ENCODE measurements around the gene TOP2B. TPM values are rescaled to one million over a fixed set of nuclear protein-coding genes. Genes with fewer than 3 reads are reported as not detected.

The TOP2B gene, protein sequence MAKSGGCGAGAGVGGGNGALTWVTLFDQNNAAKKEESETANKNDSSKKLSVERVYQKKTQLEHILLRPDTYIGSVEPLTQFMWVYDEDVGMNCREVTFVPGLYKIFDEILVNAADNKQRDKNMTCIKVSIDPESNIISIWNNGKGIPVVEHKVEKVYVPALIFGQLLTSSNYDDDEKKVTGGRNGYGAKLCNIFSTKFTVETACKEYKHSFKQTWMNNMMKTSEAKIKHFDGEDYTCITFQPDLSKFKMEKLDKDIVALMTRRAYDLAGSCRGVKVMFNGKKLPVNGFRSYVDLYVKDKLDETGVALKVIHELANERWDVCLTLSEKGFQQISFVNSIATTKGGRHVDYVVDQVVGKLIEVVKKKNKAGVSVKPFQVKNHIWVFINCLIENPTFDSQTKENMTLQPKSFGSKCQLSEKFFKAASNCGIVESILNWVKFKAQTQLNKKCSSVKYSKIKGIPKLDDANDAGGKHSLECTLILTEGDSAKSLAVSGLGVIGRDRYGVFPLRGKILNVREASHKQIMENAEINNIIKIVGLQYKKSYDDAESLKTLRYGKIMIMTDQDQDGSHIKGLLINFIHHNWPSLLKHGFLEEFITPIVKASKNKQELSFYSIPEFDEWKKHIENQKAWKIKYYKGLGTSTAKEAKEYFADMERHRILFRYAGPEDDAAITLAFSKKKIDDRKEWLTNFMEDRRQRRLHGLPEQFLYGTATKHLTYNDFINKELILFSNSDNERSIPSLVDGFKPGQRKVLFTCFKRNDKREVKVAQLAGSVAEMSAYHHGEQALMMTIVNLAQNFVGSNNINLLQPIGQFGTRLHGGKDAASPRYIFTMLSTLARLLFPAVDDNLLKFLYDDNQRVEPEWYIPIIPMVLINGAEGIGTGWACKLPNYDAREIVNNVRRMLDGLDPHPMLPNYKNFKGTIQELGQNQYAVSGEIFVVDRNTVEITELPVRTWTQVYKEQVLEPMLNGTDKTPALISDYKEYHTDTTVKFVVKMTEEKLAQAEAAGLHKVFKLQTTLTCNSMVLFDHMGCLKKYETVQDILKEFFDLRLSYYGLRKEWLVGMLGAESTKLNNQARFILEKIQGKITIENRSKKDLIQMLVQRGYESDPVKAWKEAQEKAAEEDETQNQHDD (N-terminal part only)
- polyA plus RNA-seq (2013, experiment 1 of 2) = 106 TPM
- polyA plus RNA-seq (2013, experiment 2 of 2) = 130 TPM

GRCh38 chr3:25664812-25665314, at the start of gene TOP2B:
TSS of gene TOP2B (minus strand) at chr3:25664907. CDS start at chr3:25664297, 610 bp downstream.
- H3K27ac ChIP-seq (ENCODE audit: low read depth, low read length) = peak within 1 kb of the TSS; percentile 89

GRCh38 chr3:25713341-25713985, 48.8 kb upstream of the TOP2B start:
- H3K4me3 ChIP-seq (ENCODE audit: low read length) = no peak overlapping the region
- no peaks in the 10 kb centered on the region for H3K36me3 ChIP-seq (ENCODE audit: insufficient read depth, low read length)
- H3K9me3 ChIP-seq (ENCODE audit: insufficient read depth, low read depth, low read length) = no peaks in the 10 kb centered on the region
- H3K4me1 ChIP-seq (ENCODE audit: insufficient read depth, low read length) = no peaks in the 10 kb centered on the region
- H3K9ac ChIP-seq (ENCODE audit: low read depth, low read length) = no peak overlapping the region
- no peak overlapping the region for H3K27ac ChIP-seq (ENCODE audit: low read depth, low read length)
- WGBS = 95% methylated on average over 11 of the region's 11 CpGs
- no peaks in the 10 kb centered on the region for H3K27me3 ChIP-seq (ENCODE audit: insufficient read depth, low read length)

More at GRCh38 chr3:25664812-25665314, at the start of gene TOP2B:
- H3K36me3 ChIP-seq (ENCODE audit: insufficient read depth, low read length) = no peaks in the 10 kb centered on the region
- peak within 1 kb of the TSS; percentile 84 for H3K4me3 ChIP-seq (ENCODE audit: low read length)
- no peaks in the 10 kb centered on the region for H3K9me3 ChIP-seq (ENCODE audit: insufficient read depth, low read depth, low read length)
- H3K9ac ChIP-seq (ENCODE audit: low read depth, low read length) = peak within 1 kb of the TSS; percentile 94
- H3K27me3 ChIP-seq (ENCODE audit: insufficient read depth, low read length) = no peaks in the 10 kb centered on the region
- peaks cover 31% of the 10 kb centered on the region for H3K4me1 ChIP-seq (ENCODE audit: insufficient read depth, low read length)
- WGBS = under 1% methylated on average over 33 of the region's 33 CpGs

GRCh38 chr3:25711090-25711489, 46.4 kb upstream of the TOP2B start:
- Histone ChIP-seq H3K9ac (ENCODE audit: low read depth, low read length) (no peak overlapping the region), H3K4me1 (ENCODE audit: insufficient read depth, low read length) (no peaks in the 10 kb centered on the region), H3K27me3 (ENCODE audit: insufficient read depth, low read length) (no peaks in the 10 kb centered on the region), H3K4me3 (ENCODE audit: low read length) (no peak overlapping the region), H3K9me3 (ENCODE audit: insufficient read depth, low read depth, low read length) (no peaks in the 10 kb centered on the region), H3K36me3 (ENCODE audit: insufficient read depth, low read length) (no peaks in the 10 kb centered on the region), H3K27ac (ENCODE audit: low read depth, low read length) (no peak overlapping the region)
- whole genome bisulfite sequencing = no CpG with 5 or more reads among the region's 2 CpGs

DNA sequence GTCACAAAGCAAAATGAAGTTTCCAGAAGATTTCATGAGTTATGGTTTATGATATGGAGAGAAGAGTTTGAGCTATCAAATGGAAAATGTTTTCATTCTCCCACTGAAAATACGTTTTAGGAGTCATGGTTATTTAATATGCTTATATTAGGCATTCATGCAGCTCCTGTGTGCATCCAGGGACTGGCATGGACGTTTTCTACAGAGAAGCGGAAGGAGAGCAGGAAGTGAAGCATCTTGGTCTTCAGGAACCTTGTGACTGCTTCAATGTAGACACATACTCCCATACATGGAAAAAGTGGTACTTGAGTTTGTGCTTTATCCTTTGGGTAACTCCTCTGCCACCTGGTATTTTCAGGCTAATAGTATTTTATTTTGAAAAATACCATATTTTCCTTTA, 43.3 kb upstream of the TOP2B start:
- no peak overlapping the region for H3K27ac ChIP-seq (ENCODE audit: low read depth, low read length)
- no peak overlapping the region for H3K4me3 ChIP-seq (ENCODE audit: low read length)
- H3K36me3 ChIP-seq (ENCODE audit: insufficient read depth, low read length) = no peaks in the 10 kb centered on the region
- no peaks in the 10 kb centered on the region for H3K27me3 ChIP-seq (ENCODE audit: insufficient read depth, low read length)
- H3K9me3 ChIP-seq (ENCODE audit: insufficient read depth, low read depth, low read length) = no peaks in the 10 kb centered on the region
- H3K9ac ChIP-seq (ENCODE audit: low read depth, low read length) = no peak overlapping the region
- H3K4me1 ChIP-seq (ENCODE audit: insufficient read depth, low read length) = no peaks in the 10 kb centered on the region
- 80% methylated on average over 3 of the region's 3 CpGs for WGBS

DNA sequence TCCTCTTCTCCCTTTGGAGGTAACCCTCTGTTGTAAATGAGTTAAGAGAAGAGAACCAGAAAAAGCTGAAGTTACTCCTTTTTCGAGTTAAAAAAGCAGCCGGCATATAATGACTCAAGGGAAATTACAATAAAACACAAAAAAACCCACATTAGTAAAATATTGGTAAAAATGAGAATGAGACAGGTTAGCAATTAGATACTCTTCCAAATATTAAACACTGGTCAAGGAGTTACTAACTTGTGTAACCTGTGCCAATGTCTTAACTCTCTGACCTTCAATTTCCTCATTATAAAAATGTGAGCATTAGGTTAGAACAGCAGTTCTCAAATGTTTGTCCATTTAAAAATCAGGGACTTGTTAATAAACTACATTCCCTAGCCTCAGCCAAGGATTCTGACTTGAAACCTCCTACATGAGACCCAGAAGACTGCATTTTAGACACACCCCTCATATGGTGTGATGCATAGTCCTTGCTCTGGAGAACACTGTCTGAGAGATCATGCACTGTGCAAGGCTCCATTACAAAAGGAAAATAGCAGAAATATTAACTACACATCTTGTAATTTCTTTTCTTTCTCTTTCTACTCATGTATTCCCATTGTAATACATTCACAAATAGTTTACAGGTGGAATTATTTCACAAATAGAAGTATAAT, 42.7 kb upstream of the TOP2B start:
- Histone ChIP-seq H3K27me3 (ENCODE audit: insufficient read depth, low read length) (no peaks in the 10 kb centered on the region), H3K27ac (ENCODE audit: low read depth, low read length) (no peak overlapping the region), H3K4me1 (ENCODE audit: insufficient read depth, low read length) (no peaks in the 10 kb centered on the region), H3K36me3 (ENCODE audit: insufficient read depth, low read length) (no peaks in the 10 kb centered on the region), H3K4me3 (ENCODE audit: low read length) (no peak overlapping the region), H3K9ac (ENCODE audit: low read depth, low read length) (no peak overlapping the region), H3K9me3 (ENCODE audit: insufficient read depth, low read depth, low read length) (no peaks in the 10 kb centered on the region)
- no CpG with 5 or more reads among the region's 2 CpGs for WGBS

GRCh38 chr3:25706213-25706612, 41.5 kb upstream of the TOP2B start:
- Histone ChIP-seq H3K27me3 (ENCODE audit: insufficient read depth, low read length) (no peaks in the 10 kb centered on the region), H3K4me1 (ENCODE audit: insufficient read depth, low read length) (no peaks in the 10 kb centered on the region), H3K27ac (ENCODE audit: low read depth, low read length) (no peak overlapping the region), H3K9me3 (ENCODE audit: insufficient read depth, low read depth, low read length) (no peaks in the 10 kb centered on the region), H3K4me3 (ENCODE audit: low read length) (no peak overlapping the region), H3K9ac (ENCODE audit: low read depth, low read length) (no peak overlapping the region), H3K36me3 (ENCODE audit: insufficient read depth, low read length) (no peaks in the 10 kb centered on the region)
- 91% methylated on average over 3 of the region's 4 CpGs for WGBS

DNA sequence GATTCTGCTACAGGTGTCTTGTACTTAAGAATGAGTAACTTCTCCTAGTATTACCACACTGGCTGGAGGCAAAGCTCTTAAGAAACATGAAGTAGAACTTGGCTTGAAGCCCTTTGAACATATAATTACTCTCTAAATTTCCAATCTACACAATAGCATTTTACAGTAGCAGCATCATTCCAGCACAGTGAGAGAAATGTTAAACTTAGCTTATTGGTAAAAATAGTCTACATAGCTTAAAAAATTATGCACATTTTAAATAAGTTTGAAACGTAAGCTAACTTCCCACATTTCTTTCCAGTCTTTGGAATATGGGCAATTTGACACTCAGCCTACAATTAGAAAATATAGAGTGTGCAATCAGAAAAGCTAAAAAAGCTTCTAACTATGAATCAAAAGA, 32.8 kb upstream of the TOP2B start:
- no peaks in the 10 kb centered on the region for H3K9me3 ChIP-seq (ENCODE audit: insufficient read depth, low read depth, low read length)
- H3K4me3 ChIP-seq (ENCODE audit: low read length) = no peak overlapping the region
- no peak overlapping the region for H3K9ac ChIP-seq (ENCODE audit: low read depth, low read length)
- H3K27me3 ChIP-seq (ENCODE audit: insufficient read depth, low read length) = no peaks in the 10 kb centered on the region
- H3K36me3 ChIP-seq (ENCODE audit: insufficient read depth, low read length) = no peaks in the 10 kb centered on the region
- H3K27ac ChIP-seq (ENCODE audit: low read depth, low read length) = no peak overlapping the region
- no CpG with 5 or more reads among the region's 1 CpG for WGBS
- H3K4me1 ChIP-seq (ENCODE audit: insufficient read depth, low read length) = no peaks in the 10 kb centered on the region

GRCh38 chr3:25695731-25696420, 31.2 kb upstream of the TOP2B start:
- H3K4me1 ChIP-seq (ENCODE audit: insufficient read depth, low read length) = no peaks in the 10 kb centered on the region
- no peak overlapping the region for H3K4me3 ChIP-seq (ENCODE audit: low read length)
- 94% methylated on average over 4 of the region's 4 CpGs for WGBS
- no peaks in the 10 kb centered on the region for H3K27me3 ChIP-seq (ENCODE audit: insufficient read depth, low read length)
- no peak overlapping the region for H3K27ac ChIP-seq (ENCODE audit: low read depth, low read length)
- H3K9ac ChIP-seq (ENCODE audit: low read depth, low read length) = no peak overlapping the region
- no peaks in the 10 kb centered on the region for H3K36me3 ChIP-seq (ENCODE audit: insufficient read depth, low read length)
- no peaks in the 10 kb centered on the region for H3K9me3 ChIP-seq (ENCODE audit: insufficient read depth, low read depth, low read length)

DNA sequence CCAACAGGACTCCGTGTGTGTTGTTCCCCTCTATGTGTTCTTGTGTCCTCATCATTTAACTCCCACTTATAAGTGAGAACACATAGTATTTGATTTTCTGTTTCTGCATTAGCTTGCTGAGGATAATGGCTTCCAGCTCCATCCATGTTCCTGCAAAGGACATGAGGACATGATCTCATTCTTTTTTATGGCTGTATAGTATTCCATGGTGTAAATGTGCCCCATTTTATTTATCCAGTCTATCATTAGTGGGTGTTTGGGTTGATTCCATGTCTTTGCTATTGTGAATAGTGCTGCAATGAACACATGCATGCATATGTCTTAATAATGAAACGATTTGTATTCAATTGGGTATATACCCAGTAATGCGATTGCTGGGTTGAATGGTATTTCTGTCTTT, 28.5 kb upstream of the TOP2B start:
- WGBS = 59% methylated on average over 3 of the region's 3 CpGs
- Histone ChIP-seq H3K27ac (ENCODE audit: low read depth, low read length) (no peak overlapping the region), H3K9ac (ENCODE audit: low read depth, low read length) (no peak overlapping the region), H3K36me3 (ENCODE audit: insufficient read depth, low read length) (no peaks in the 10 kb centered on the region), H3K4me1 (ENCODE audit: insufficient read depth, low read length) (no peaks in the 10 kb centered on the region), H3K9me3 (ENCODE audit: insufficient read depth, low read depth, low read length) (no peaks in the 10 kb centered on the region), H3K4me3 (ENCODE audit: low read length) (no peak overlapping the region), H3K27me3 (ENCODE audit: insufficient read depth, low read length) (no peaks in the 10 kb centered on the region)

GRCh38 chr3:25692341-25692740, 27.6 kb upstream of the TOP2B start:
- Histone ChIP-seq H3K4me1 (ENCODE audit: insufficient read depth, low read length) (no peaks in the 10 kb centered on the region), H3K9me3 (ENCODE audit: insufficient read depth, low read depth, low read length) (no peaks in the 10 kb centered on the region), H3K27ac (ENCODE audit: low read depth, low read length) (no peak overlapping the region), H3K27me3 (ENCODE audit: insufficient read depth, low read length) (no peaks in the 10 kb centered on the region), H3K36me3 (ENCODE audit: insufficient read depth, low read length) (no peaks in the 10 kb centered on the region), H3K9ac (ENCODE audit: low read depth, low read length) (no peak overlapping the region), H3K4me3 (ENCODE audit: low read length) (no peak overlapping the region)
- no CpG with 5 or more reads among the region's 1 CpG for WGBS
